ENCODE measurements around the gene FADS1.
A peak's percentile ranks its signal among the peaks of the same experiment; 100 is the strongest.

FADS1 gene

DNA sequence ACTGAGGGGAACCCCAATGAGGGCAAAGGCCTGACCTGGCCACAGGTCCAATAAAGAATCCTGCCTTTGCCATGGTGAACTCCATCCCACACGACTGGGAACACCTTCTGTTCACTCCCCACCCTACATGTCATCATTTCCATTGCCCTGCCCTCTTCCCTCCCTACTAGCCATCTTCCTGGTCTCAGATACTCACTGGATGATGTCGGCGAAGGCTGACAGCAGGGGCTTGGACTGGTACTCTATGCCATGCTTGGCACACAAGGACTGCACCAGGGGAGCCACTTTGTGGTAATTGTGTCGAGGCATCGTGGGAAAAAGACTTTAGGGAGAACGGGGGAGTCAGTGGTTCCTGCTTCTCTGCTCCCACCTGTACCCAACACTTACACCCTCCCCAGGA lies 14.2 kb downstream of the FADS1 start:
- no peak for DNase-seq (ENCODE audit: low read depth)
- TF ChIP-seq, protein P1, sequence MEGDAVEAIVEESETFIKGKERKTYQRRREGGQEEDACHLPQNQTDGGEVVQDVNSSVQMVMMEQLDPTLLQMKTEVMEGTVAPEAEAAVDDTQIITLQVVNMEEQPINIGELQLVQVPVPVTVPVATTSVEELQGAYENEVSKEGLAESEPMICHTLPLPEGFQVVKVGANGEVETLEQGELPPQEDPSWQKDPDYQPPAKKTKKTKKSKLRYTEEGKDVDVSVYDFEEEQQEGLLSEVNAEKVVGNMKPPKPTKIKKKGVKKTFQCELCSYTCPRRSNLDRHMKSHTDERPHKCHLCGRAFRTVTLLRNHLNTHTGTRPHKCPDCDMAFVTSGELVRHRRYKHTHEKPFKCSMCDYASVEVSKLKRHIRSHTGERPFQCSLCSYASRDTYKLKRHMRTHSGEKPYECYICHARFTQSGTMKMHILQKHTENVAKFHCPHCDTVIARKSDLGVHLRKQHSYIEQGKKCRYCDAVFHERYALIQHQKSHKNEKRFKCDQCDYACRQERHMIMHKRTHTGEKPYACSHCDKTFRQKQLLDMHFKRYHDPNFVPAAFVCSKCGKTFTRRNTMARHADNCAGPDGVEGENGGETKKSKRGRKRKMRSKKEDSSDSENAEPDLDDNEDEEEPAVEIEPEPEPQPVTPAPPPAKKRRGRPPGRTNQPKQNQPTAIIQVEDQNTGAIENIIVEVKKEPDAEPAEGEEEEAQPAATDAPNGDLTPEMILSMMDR (IDR thresholded peaks at IDR 0.05; ENCODE audit: low read depth, low read length, missing control alignments): no peak
- no peak overlapping the region for H3K4me3 ChIP-seq (ENCODE audit: low read depth, low read length)

DNA sequence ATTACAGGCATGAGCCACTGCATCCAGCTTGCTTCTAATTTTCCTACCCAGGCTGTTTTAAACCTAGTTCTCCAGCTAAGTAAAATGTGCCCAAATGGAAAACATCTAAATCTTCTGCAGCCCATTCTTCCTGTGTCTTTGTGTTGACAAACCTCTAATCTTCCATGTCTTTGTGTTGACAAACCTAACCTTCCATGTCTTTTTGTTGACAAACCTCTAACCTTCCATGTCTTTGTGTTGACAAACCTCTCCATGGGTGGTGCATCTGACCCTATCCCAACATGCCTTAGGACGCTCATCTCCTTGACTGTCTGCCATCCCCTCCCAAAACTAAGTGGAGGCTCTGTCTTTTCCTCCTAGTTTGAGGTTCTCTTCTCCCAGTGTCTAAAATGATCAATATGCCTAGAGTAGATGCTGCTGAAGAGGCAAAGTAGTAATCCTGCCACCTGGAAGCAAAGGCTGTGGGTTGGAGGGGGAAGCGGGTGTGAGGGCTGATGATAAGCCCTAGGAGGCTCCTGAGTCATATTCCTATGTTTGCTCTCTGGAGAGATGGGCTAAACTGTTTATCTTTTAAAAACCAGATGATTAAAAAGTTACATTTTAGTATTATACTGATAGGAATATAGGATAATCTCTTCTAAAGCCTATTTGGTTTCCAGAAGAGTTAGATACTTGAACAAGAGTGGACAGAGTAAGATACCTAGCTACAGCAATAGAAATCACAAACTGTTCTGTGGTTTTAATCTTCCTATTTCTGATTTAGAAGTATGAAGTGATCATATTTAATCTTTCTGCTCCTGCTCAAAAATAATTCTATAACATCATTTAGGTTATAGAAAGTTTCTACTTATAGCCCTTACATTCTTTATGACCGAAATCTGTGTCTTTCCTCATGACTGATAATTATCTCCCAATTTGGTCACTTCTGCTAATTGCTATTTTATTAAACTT lies 16.2 kb downstream of the FADS1 start:
- TF ChIP-seq, protein P1 (IDR thresholded peaks at IDR 0.05; ENCODE audit: low read depth, low read length, missing control alignments): no peak
- no peak for DNase-seq (ENCODE audit: low read depth)
- no peak overlapping the region for H3K4me3 ChIP-seq (ENCODE audit: low read depth, low read length)

DNA sequence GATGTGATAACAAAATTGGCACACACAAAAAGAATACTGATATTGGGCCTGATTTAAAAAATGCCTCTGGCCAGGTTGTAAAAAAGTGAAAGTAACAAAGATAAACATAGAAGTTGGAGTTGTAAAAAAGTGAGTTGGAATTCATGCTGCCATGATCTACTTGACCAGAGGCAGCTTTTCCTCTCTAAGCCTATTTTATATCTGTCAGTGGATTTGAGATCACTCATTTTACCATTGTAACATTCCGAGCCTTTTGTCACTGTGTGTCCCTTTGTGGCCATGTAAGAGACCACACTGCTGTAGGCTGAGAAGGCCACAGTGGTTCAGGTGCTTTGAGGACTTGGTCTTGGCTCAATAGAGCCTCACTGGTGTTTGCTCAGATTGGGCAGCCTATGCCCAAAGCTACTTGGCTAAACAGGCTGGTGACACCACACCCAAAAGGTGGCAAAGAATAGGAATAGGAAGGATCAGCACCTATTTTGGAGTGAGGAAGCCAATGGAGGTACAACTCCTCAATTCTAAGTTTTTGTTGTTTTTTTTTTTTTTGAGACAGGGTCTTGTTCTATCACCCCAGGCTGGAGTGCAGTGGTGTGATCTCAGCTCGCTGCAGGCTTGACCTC lies 17.0 kb downstream of the FADS1 start:
- TF ChIP-seq, protein P1 (IDR thresholded peaks at IDR 0.05; ENCODE audit: low read depth, low read length, missing control alignments): no peak
- H3K4me3 ChIP-seq (ENCODE audit: low read depth, low read length): no peak overlapping the region
- DNase-seq (ENCODE audit: low read depth): no peak

DNA sequence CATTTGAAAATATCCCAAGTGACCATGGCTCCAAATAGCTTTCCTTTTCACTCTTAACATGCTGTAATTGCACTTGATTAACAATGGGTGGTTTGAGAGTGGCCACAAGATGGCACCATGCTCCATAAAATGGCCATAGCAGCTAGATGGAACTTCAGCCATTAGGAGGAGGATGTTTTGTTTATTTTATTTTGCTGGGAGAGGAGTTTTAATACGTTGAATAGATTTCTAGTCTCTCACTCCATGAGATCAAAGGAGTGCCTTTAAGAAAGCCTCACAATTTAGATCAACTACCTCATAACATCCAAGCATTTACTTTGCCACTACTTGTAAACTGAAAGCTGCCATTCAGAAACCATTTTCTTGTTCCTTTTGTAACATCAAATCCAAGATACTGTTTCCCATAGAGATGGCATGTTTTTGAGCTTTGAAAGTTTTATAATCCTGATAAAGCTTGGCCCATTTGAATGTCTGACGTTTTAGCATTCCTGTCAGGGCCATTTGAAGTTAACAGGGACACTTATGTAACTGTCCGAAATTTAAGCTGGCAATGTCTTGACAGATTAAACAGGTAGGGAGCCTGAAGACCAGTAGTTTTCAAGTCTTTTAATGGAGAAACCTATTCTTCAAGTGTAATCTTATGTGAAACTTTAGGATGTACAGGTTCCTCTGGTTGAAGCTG lies 19.4 kb downstream of the FADS1 start:
- peak; percentile 61 for DNase-seq (ENCODE audit: low read depth)
- H3K4me3 ChIP-seq (ENCODE audit: low read depth, low read length): no peak overlapping the region
- TF ChIP-seq, protein P1 (IDR thresholded peaks at IDR 0.05; ENCODE audit: low read depth, low read length, missing control alignments): peak; percentile 66

DNA sequence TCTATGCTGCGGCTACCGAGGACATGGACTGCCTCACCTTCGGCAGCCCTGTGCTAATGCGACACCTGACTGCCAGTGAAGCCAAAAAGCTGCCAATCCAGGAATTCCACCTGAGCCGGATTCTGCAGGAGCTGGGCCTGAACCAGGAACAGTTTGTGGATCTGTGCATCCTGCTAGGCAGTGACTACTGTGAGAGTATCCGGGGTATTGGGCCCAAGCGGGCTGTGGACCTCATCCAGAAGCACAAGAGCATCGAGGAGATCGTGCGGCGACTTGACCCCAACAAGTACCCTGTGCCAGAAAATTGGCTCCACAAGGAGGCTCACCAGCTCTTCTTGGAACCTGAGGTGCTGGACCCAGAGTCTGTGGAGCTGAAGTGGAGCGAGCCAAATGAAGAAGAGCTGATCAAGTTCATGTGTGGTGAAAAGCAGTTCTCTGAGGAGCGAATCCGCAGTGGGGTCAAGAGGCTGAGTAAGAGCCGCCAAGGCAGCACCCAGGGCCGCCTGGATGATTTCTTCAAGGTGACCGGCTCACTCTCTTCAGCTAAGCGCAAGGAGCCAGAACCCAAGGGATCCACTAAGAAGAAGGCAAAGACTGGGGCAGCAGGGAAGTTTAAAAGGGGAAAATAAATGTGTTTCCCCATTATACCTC lies 20.8 kb downstream of the FADS1 start:
- TF ChIP-seq, protein P1 (IDR thresholded peaks at IDR 0.05; ENCODE audit: low read depth, low read length, missing control alignments): no peak
- no peak for DNase-seq (ENCODE audit: low read depth)
- H3K4me3 ChIP-seq (ENCODE audit: low read depth, low read length): no peak overlapping the region

DNA sequence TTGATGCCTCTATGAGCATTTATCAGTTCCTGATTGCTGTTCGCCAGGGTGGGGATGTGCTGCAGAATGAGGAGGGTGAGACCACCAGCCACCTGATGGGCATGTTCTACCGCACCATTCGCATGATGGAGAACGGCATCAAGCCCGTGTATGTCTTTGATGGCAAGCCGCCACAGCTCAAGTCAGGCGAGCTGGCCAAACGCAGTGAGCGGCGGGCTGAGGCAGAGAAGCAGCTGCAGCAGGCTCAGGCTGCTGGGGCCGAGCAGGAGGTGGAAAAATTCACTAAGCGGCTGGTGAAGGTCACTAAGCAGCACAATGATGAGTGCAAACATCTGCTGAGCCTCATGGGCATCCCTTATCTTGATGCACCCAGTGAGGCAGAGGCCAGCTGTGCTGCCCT lies 21.3 kb downstream of the FADS1 start:
- TF ChIP-seq, protein P1 (IDR thresholded peaks at IDR 0.05; ENCODE audit: low read depth, low read length, missing control alignments): no peak
- no peak for DNase-seq (ENCODE audit: low read depth)
- no peak overlapping the region for H3K4me3 ChIP-seq (ENCODE audit: low read depth, low read length)

All from GM12864 (cell line).